Subcutaneous adipose tissue (tissue), 4 donors: ENCODE measurements around the gene MYO3B. TPM values are rescaled to one million over a fixed set of nuclear protein-coding genes. Genes with fewer than 3 reads are reported as not detected.

Source experiments
- total RNA-seq, 4 donors: library from RNA; depleted of rRNA; stranded (reverse); fragments of >200 nt; gene quantifications; one replicate each; pipeline ENCODE4 v1.1.0, GENCODE V29; 2016
- TF ChIP-seq, protein P1 (sequence below): fragments of 450-650 bp; IDR thresholded peaks from one replicate; pipeline ENCODE4 v1.5.1; 2016; ENCODE audit warnings: low read depth, mild to moderate bottlenecking, control low read depth, antibody characterized with exemption, moderate library complexity

MYO3B gene
- total RNA-seq, 4 donors from 2014 or later: 0.17 TPM; not detected in 3

DNA sequence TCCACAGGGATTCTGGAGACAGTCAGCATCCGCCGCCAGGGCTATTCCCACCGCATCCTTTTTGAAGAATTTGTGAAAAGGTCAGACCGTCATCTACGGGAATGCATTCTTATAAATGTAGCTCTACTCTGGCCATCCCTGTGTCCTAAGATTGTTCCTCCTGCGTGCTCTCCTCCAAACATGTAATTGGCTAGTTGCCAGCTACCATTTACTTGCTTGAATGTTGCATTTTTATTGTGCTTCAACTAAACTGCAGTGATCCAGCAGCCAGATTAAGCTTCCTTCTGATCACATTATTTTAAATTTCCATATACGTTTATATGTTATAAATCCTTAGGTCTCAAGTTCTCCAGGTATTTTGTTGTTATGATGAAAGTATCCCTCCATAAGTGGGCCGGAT is 288.7 kb downstream of the MYO3B start:
- TF ChIP-seq, protein P1, sequence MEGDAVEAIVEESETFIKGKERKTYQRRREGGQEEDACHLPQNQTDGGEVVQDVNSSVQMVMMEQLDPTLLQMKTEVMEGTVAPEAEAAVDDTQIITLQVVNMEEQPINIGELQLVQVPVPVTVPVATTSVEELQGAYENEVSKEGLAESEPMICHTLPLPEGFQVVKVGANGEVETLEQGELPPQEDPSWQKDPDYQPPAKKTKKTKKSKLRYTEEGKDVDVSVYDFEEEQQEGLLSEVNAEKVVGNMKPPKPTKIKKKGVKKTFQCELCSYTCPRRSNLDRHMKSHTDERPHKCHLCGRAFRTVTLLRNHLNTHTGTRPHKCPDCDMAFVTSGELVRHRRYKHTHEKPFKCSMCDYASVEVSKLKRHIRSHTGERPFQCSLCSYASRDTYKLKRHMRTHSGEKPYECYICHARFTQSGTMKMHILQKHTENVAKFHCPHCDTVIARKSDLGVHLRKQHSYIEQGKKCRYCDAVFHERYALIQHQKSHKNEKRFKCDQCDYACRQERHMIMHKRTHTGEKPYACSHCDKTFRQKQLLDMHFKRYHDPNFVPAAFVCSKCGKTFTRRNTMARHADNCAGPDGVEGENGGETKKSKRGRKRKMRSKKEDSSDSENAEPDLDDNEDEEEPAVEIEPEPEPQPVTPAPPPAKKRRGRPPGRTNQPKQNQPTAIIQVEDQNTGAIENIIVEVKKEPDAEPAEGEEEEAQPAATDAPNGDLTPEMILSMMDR: no peak

DNA sequence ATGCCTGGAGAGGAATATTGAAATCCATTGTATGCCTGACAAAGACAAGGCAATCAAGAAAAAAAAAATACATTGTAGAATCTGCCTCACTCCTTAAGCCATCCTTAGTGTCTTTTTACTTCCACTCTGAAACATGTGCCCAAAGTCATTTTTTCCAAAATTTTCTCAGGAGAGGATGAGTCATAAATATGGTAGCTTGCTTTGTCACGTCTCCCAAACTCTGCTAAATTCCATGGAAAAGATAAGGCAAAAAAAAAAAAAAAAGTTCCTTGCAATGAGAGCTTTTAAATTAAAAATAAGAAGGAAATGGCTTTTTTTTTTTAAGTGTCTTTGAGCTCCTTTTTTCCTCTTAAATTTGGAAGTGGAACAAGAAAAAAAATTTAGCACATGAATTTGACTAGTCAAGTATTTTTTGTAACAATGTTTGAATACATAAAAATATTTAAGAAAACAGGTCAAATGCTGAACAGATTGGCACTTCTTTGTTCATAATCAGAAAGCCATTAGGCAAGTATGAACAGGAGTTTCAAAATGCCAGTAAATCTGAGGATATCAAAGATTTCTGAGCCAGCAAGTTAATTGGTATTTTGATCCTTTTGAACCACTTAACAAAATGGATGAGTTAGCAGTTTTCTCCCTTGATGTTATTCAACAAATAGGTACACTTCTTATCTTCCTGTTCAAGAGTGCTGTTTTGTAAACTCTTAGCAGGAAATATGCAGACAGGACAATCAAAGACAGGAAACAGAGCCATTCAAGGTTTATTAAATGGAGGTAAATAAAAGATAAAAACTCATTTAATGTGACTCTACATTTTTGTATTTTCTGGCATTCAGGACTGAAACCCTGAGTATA is 289.8 kb downstream of the MYO3B start:
- TF ChIP-seq, protein P1: no peak

DNA sequence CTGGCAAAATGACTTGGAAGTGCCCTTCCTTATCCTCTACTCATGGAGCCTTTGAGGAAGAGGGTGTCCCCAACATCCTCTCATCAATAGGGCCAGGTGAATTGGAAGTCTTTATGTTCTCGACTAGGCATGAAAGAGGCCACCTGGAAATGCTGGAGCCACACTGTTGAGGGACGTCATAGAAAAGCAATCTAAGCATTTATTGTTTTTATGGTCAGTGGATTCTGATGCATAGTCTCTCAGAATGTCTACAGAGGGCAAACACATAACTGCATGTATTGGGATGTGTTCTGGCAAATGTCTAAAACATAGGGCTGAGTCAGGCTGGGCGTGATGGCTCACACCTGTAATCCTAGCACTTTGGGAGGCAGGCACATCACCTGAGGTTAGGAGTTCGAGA is 290.6 kb downstream of the MYO3B start:
- TF ChIP-seq, protein P1: no peak

DNA sequence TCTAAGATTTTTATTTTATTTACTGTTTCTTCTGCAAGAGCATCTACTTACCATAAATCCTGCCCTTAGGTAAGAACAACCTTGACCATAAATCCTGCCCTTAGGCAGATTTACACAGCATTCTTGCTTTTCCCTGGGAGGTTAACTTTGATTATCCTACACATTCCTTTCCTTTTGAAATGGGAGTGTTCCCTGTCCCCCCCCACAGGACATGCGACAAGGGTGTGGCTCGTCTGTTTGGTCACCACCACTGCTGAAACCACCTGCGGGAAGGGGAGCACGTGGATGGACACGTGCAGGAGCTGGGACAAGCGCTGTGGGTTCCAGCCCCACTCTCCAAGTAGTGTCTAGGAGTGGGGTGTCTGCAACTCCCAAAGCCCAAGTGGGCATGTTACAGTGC is 297.9 kb downstream of the MYO3B start:
- TF ChIP-seq, protein P1: no peak

DNA sequence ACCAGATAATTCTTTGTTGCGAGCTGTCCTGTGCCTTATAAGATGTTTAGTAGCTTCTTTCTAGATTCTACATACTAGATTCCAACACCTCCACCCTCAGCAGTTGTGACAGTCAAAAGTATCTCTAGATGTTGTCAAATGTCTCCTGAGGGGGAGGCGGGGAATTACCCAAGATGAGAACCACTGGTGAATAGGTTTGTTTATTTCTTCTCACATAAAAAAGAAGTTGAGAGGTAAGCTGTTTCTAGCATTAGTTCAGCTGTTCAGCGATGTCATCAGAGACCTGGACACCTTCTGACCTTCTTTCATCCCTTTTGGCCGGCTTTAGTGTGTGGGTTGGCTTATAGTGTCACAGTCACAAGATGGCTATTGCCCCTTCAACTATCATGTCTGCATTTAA is 299.7 kb downstream of the MYO3B start:
- TF ChIP-seq, protein P1: no peak

DNA sequence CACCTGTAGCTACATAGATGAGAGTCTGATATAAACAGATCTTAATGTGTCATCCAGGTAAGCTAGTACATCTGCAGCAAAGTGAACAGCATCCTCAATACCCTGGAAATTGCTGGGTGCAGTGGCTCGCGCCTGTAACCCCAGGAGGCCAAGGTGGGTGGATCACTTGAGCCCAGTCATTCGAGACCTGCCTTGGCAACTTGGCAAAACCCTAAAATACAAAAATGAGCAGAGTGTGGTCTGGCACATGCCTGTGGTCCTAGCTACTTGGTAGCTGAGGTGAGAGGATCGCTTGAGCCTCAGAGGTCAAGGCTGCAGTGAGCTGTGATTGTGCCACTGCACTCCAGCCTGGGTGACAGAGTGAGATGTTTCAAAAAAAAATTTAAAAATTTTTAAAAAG is 303.3 kb downstream of the MYO3B start:
- TF ChIP-seq, protein P1: no peak

DNA sequence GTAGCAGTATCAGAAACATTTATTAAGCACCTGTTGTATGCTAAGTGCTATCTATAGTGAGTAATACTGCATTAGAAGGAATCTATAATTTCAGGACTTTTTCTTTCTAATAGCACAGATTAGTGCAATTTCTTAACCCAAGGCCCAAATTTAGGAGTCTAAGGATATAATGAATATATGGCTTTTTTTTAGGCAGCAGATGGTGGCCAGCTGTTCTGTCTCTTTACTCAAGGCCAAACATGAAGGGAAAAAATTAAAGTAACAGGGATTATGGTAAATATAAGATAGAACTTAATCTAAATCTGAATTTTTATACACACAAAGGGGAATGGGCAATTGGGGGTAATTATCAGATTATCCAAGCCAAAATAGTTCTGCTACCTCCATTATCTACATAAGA is 306.6 kb downstream of the MYO3B start:
- TF ChIP-seq, protein P1: no peak
